Right lobe of liver (tissue), 4 donors: ENCODE results near the gene MEIS2.

Experiments
- CTCF ChIP-seq, 4 donors: fragments of 200-600 bp in 3 of 4; fragments of 450-650 bp in 1 of 4; IDR thresholded peaks; one replicate each; pipeline versions ENCODE4 v1.5.1 to v1.8.0; 2016 to 2022; ENCODE audit warnings: antibody characterized with exemption in 4 of 4, mild to moderate bottlenecking in 2 of 4
- POLR2A ChIP-seq: fragments of 450-650 bp; IDR thresholded peaks from one replicate; pipeline ENCODE4 v1.6.1; 2017; ENCODE audit warnings: antibody characterized with exemption, mild to moderate bottlenecking
- donor health status: DM: no; HTN: no; CAD: no.
- donor health status: DM: no; HTN: no; CAD: no.
- donor health status: DM: no; HTN: yes; CAD: no.

DNA sequence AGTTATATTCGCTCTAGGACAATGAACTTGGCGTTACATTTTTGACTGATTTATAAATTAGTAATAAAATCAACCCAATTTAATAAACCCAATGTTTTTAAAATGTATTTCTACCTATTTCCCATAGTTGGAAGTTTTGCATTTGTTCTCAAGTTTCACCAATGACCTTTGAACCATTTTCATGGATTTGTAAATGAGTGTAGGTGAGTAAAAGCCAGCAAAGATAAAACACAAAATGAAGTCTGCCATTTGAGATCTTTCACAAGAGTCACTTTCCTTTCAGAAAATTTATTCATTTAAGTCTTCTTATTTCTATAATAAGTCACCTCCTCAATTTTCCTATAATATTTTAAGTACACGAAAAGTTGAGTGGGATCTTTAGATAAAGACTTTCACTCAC is 92.1 kb downstream of the MEIS2 start:
- TF ChIP-seq CTCF (IDR thresholded peaks at IDR 0.05) = no peak
- TF ChIP-seq POLR2A = no peak
